A673 (cell line): ENCODE measurements around the gene ATP8B2.
"Not testable (repeated sequence)": the region's sequence is repeated elsewhere in the genome, so short reads cannot be mapped to it uniquely, and the experiment has no call there.

Experiments used
- CTCF ChIP-seq: fragments of 300-800, 200-600 bp; sonication (generic); conservative IDR thresholded peaks from 2 replicates; pipeline ENCODE4 v1.5.1; 2017; ENCODE audit warnings: low read depth, mild to moderate bottlenecking, antibody characterized with exemption, low read length, moderate library complexity, mixed read lengths
- EZH2 ChIP-seq: fragments of 200-600 bp; sonication (generic); IDR thresholded peaks from 2 replicates; pipeline ENCODE4 v1.6.1; 2017; ENCODE audit warnings: borderline replicate concordance, low read depth, mild to moderate bottlenecking, mixed read lengths, antibody characterized with exemption, low read length; ENCODE audit not compliant: poor library complexity, severe bottlenecking

DNA sequence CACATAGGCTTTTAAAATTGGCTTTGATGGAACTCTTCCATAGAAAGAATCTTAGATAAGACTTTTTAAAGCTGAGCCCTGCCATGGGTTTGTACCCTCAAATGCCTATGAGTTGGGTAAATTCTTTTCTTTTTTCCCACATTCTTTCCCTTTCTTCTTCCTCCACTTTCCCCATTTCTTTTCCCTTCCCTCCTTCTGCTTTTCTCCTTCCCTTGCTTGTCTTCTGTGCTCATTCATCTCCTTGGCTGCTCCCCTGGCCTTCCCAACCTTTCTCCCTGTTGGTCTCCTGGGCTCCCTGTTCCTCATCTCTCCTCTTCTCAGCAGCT lies 3.8 kb upstream of the ATP8B2 start:
- TF ChIP-seq CTCF, EZH2: not testable (repeated sequence)
